Chondrocyte (in vitro differentiated cells): Measurements from ENCODE around the gene TNRC6A. TPM values are rescaled to one million over a fixed set of nuclear protein-coding genes. Genes with fewer than 3 reads are reported as not detected.

ENCODE experiments used
- DNase-seq: peaks from one replicate; pipeline ENCODE4 v3.0.0; 2021; ENCODE audit warnings: mixed read lengths, low spot score
- H3K27ac Mint-ChIP-seq: one replicate; pipeline ENCODE4 v1.8.0; 2021; ENCODE audit warnings: mild to moderate bottlenecking, moderate library complexity, mixed read lengths; ENCODE audit not compliant: unreplicated experiment
- H3K27me3 Mint-ChIP-seq: 2 replicates; pipeline ENCODE4 v1.8.0; 2021; ENCODE audit warnings: low read depth, mixed read lengths
- H3K36me3 Mint-ChIP-seq: 2 replicates; pipeline ENCODE4 v1.8.0; 2021; ENCODE audit warnings: low read depth, mixed read lengths
- H3K4me1 Mint-ChIP-seq: 2 replicates; pipeline ENCODE4 v1.8.0; 2021; ENCODE audit warnings: low read depth, mild to moderate bottlenecking, mixed read lengths
- H3K4me3 Mint-ChIP-seq: one replicate; pipeline ENCODE4 v1.8.0; 2021; ENCODE audit warnings: mild to moderate bottlenecking, moderate library complexity, mixed read lengths; ENCODE audit not compliant: unreplicated experiment
- H3K9me3 Mint-ChIP-seq: 2 replicates; pipeline ENCODE4 v1.8.0; 2021; ENCODE audit warnings: low read depth, mixed read lengths
- total RNA-seq: library from RNA; stranded (reverse); gene quantifications from 3 replicates; pipeline ENCODE4 v1.2.1, GENCODE V29; 2021
- TF ChIP-seq, protein P1 (sequence below): fragments of 200-600 bp; sonication (generic); IDR thresholded peaks from 2 replicates; pipeline ENCODE4 v1.5.0; 2021; ENCODE audit warnings: antibody characterized with exemption, mild to moderate bottlenecking, moderate library complexity

The TNRC6A gene
- total RNA-seq, 1 donor from 2014 or later: 42.8 TPM

DNA sequence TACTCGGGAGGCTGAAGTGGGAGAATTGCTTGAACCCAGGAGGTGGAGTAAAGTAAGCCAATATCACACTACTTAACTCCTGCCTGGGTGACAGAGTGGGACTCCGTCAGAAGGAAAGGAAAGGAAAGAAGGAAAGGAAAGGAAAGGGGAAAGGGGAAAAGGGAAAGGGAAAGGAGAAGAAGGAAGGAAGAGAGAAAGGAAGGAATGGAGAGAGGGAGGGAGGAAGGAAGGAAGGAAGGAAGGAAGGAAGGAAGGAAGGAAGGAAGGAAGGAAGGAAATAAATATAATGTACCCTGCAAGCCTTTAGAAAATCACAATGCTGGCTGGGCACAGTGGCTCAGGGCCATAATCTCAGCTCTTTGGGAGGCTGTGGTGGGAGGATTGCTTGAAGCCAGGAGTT is 143.6 kb downstream of the TNRC6A start:
- no peaks in the 10 kb centered on the region for H3K4me1 Mint-ChIP-seq
- no peak for DNase-seq
- TF ChIP-seq, protein P1, sequence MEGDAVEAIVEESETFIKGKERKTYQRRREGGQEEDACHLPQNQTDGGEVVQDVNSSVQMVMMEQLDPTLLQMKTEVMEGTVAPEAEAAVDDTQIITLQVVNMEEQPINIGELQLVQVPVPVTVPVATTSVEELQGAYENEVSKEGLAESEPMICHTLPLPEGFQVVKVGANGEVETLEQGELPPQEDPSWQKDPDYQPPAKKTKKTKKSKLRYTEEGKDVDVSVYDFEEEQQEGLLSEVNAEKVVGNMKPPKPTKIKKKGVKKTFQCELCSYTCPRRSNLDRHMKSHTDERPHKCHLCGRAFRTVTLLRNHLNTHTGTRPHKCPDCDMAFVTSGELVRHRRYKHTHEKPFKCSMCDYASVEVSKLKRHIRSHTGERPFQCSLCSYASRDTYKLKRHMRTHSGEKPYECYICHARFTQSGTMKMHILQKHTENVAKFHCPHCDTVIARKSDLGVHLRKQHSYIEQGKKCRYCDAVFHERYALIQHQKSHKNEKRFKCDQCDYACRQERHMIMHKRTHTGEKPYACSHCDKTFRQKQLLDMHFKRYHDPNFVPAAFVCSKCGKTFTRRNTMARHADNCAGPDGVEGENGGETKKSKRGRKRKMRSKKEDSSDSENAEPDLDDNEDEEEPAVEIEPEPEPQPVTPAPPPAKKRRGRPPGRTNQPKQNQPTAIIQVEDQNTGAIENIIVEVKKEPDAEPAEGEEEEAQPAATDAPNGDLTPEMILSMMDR: no peak
- H3K4me3 Mint-ChIP-seq: no peak overlapping the region
- no peak overlapping the region for H3K27ac Mint-ChIP-seq
- peaks cover 22% of the 10 kb centered on the region for H3K27me3 Mint-ChIP-seq
- no peaks in the 10 kb centered on the region for H3K36me3 Mint-ChIP-seq
- no peaks in the 10 kb centered on the region for H3K9me3 Mint-ChIP-seq

DNA sequence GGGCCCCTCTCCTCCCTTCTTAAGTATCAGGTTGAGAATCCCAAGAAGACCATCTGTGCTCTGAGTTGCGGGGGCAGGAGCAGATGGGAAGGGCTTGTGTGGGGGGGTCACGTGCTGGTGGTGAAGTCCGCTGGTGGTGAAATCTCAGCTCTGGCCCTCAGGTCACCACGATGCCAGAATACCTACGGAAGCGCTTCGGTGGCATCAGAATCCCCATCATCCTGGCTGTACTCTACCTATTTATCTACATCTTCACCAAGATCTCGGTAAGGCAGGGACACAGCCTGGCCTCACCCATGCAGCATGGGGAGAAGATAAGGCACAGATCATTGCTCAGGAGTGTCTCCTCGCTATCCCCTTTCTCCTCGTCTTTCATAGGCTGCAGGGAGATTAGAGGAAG is 146.0 kb downstream of the TNRC6A start:
- Mint-ChIP-seq H3K27me3 (peaks cover 22% of the 10 kb centered on the region), H3K4me3 (no peak overlapping the region), H3K36me3 (no peaks in the 10 kb centered on the region), H3K27ac (no peak overlapping the region), H3K9me3 (no peaks in the 10 kb centered on the region), H3K4me1 (no peaks in the 10 kb centered on the region)
- TF ChIP-seq, protein P1: no peak
- DNase-seq: no peak

Other genes starting within 250 kb of the TNRC6A start
- 30.9 to 40.8 TPM (median 33.0 TPM) in 3 replicates for gene RBBP6, start 190.1 kb upstream of the TNRC6A start, total RNA-seq
- not detected in 3 replicates for gene SLC5A11, start 116.3 kb downstream of the TNRC6A start, total RNA-seq